Measurements from ENCODE around the gene INMT.

INMT gene

GRCh38 chr7:30796105-30796869 lies 44.4 kb downstream of the INMT start:
- Histone ChIP-seq H3K27me3 (ENCODE audit: insufficient read depth, poor library complexity, severe bottlenecking) (no peaks in the 10 kb centered on the region), H3K4me3 (replicated peaks; ENCODE audit: insufficient read depth, low read length) (no peak overlapping the region), H3K27ac (replicated peaks) (no peak overlapping the region)
- no peak for DNase-seq (ENCODE audit: low read depth in 1 of 2, low spot score in 1 of 2)
- no peak for TF ChIP-seq SPI1 (IDR thresholded peaks at IDR 0.05; ENCODE audit: borderline replicate concordance, low read depth)
- no peak for TF ChIP-seq REST (IDR thresholded peaks at IDR 0.05; ENCODE audit: insufficient replicate concordance, low read depth)
- TF ChIP-seq POLR2AphosphoS5 (IDR thresholded peaks at IDR 0.05; ENCODE audit: low read depth), result no peak
- TF ChIP-seq GABPA (IDR thresholded peaks at IDR 0.05; ENCODE audit: low read depth), result no peak
- TF ChIP-seq, protein P1, sequence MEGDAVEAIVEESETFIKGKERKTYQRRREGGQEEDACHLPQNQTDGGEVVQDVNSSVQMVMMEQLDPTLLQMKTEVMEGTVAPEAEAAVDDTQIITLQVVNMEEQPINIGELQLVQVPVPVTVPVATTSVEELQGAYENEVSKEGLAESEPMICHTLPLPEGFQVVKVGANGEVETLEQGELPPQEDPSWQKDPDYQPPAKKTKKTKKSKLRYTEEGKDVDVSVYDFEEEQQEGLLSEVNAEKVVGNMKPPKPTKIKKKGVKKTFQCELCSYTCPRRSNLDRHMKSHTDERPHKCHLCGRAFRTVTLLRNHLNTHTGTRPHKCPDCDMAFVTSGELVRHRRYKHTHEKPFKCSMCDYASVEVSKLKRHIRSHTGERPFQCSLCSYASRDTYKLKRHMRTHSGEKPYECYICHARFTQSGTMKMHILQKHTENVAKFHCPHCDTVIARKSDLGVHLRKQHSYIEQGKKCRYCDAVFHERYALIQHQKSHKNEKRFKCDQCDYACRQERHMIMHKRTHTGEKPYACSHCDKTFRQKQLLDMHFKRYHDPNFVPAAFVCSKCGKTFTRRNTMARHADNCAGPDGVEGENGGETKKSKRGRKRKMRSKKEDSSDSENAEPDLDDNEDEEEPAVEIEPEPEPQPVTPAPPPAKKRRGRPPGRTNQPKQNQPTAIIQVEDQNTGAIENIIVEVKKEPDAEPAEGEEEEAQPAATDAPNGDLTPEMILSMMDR (IDR thresholded peaks at IDR 0.05; ENCODE audit: insufficient read depth, low read length), result no peak

- no peak overlapping the region for H3K27ac ChIP-seq (replicated peaks)
- H3K27me3 ChIP-seq (ENCODE audit: insufficient read depth, poor library complexity, severe bottlenecking), result no peaks in the 10 kb centered on the region
- no peak for DNase-seq (ENCODE audit: low read depth in 1 of 2, low spot score in 1 of 2)
- TF ChIP-seq REST (IDR thresholded peaks at IDR 0.05; ENCODE audit: insufficient replicate concordance, low read depth) (no peak), GABPA (IDR thresholded peaks at IDR 0.05; ENCODE audit: low read depth) (no peak)
- TF ChIP-seq, protein P1 (IDR thresholded peaks at IDR 0.05; ENCODE audit: insufficient read depth, low read length), result no peak
- no peak overlapping the region for H3K4me3 ChIP-seq (replicated peaks; ENCODE audit: insufficient read depth, low read length)
These were observed 45.5 kb downstream of the INMT start for GRCh38 chr7:30797176-30798040.

DNA sequence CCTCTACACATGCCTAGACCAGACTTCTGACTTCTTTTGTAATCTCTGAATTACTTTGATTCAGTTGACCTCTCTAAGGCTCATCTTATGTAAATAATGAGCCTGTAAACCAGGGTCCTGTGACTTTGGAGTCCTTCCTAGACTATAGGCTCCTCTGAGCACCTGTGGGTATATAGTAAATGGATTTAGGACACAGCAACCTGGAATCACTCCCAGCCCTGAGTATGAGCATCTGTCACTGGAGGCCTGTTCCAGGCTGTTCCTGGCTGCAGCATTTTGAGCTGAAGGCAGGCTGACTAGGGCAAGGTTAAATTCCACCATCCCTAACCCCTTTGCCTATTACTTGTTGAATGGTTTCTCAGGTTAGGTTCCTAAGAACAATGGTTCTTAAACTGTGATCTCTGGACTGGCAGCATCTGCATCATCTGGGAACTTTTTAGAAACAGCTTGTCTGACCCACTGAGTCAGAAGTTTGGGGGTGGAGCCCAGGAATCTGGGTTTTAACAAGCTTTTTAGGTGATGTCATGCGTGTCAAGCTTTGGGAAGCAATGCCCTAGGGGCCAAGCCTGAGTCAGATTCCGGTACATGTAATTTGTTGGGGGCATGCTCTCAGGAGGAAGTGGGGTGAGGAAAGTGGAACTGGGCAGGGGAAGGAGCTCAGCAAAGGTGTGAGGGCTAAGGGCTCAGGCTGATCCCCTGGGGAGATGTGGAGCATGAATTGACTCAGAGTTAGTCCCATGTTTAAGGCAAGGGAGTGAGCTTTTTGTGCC lies 47.5 kb downstream of the INMT start:
- Histone ChIP-seq H3K27ac (replicated peaks) (no peak overlapping the region), H3K4me3 (replicated peaks; ENCODE audit: insufficient read depth, low read length) (no peak overlapping the region), H3K27me3 (ENCODE audit: insufficient read depth, poor library complexity, severe bottlenecking) (no peaks in the 10 kb centered on the region)
- TF ChIP-seq, protein P1 (IDR thresholded peaks at IDR 0.05; ENCODE audit: insufficient read depth, low read length), result no peak
- no peak for TF ChIP-seq SPI1 (IDR thresholded peaks at IDR 0.05; ENCODE audit: borderline replicate concordance, low read depth)
- DNase-seq (ENCODE audit: low read depth in 1 of 2, low spot score in 1 of 2), result peak in 1 of 2 experiments; percentile 14

Data from HL-60 (cell line).